Fibroblast of gingiva (primary cell): ENCODE data around the gene GNAI2.
A peak's percentile ranks its signal among the peaks of the same experiment; 100 is the strongest.

Experiments used
- DNase-seq: peaks from one replicate; pipeline ENCODE4 v3.0.0-alpha.2; 2011; ENCODE audit warnings: low read depth

Gene GNAI2

GRCh38 chr3:50235716-50236483 is at the start of gene GNAI2:
Gene GNAI2, plus strand, starts transcription at chr3:50236204. Its CDS starts 132 bp downstream, at chr3:50236336.
- peak; percentile 98 for DNase-seq

- DNase-seq: no peak
Observed at GRCh38 chr3:50187750-50188149, 48.3 kb upstream of the GNAI2 start.

- peak; percentile 77 for DNase-seq
Observed at GRCh38 chr3:50189274-50189673, 46.7 kb upstream of the GNAI2 start.

- DNase-seq: no peak
Observed at GRCh38 chr3:50189989-50190388, 46.0 kb upstream of the GNAI2 start.

- DNase-seq: no peak
Observed at GRCh38 chr3:50190936-50191660, 44.9 kb upstream of the GNAI2 start, which contains the start of gene GNAT1. Gene GNAT1, plus strand, starts transcription at chr3:50191610. Its CDS starts 116 bp downstream, at chr3:50191726.

- no peak for DNase-seq
Observed at GRCh38 chr3:50192124-50192523, 43.9 kb upstream of the GNAI2 start.

GRCh38 chr3:50192689-50193141 is 43.3 kb upstream of the GNAI2 start:
- no peak for DNase-seq

GRCh38 chr3:50193286-50193685 is 42.7 kb upstream of the GNAI2 start:
- no peak for DNase-seq

- DNase-seq: no peak
Observed at GRCh38 chr3:50193746-50194127, 42.3 kb upstream of the GNAI2 start.

- DNase-seq: peak; percentile 36
Observed at GRCh38 chr3:50194128-50194902, 41.7 kb upstream of the GNAI2 start.

GRCh38 chr3:50194903-50195500 is 41.0 kb upstream of the GNAI2 start:
- no peak for DNase-seq

- no peak for DNase-seq
Observed at GRCh38 chr3:50195501-50196252, 40.3 kb upstream of the GNAI2 start.

GRCh38 chr3:50196253-50196801 is 39.7 kb upstream of the GNAI2 start:
- DNase-seq: no peak

GRCh38 chr3:50201573-50202315 is 34.3 kb upstream of the GNAI2 start:
- no peak for DNase-seq

GRCh38 chr3:50202353-50203112 is 33.5 kb upstream of the GNAI2 start:
- DNase-seq: no peak

- no peak for DNase-seq
Observed at GRCh38 chr3:50203113-50203808, 32.7 kb upstream of the GNAI2 start.

- DNase-seq: no peak
Observed at GRCh38 chr3:50203809-50204803, 31.9 kb upstream of the GNAI2 start.
